Stimulated activated naive CD8-positive, alpha-beta T cell treated with anti-CD3 and anti-CD28 coated beads, Interleukin-15, amount 100 ng/mL, for 72 hours (primary cell): ENCODE results near the gene THY1.

Source experiments
- ATAC-seq: fragments of 150-1000 bp; cut with Tn5 transposase; 2 replicates; pipeline ENCODE4 v1.10.0; 2021; ENCODE audit warnings: mild to moderate bottlenecking, moderate library complexity
- DNase-seq, 2 donors: peaks; one replicate each; pipeline ENCODE4 v3.0.0; 2021 to 2022
- H3K27ac Mint-ChIP-seq, 2 donors: one replicate each; pipeline ENCODE4 v1.8.0; 2022; ENCODE audit warnings: mild to moderate bottlenecking in 2 of 2, mixed read lengths in 2 of 2, moderate library complexity in 2 of 2
- H3K27me3 Mint-ChIP-seq: one replicate; pipeline ENCODE4 v1.8.0; 2022; ENCODE audit warnings: mixed read lengths
- H3K4me1 Mint-ChIP-seq: one replicate; pipeline ENCODE4 v1.8.0; 2022; ENCODE audit warnings: mild to moderate bottlenecking, mixed read lengths
- H3K4me3 Mint-ChIP-seq, 2 donors: one replicate each; pipeline ENCODE4 v1.8.0; 2022; ENCODE audit warnings: mild to moderate bottlenecking in 2 of 2, mixed read lengths in 2 of 2, moderate library complexity in 1 of 2
- H3K9me3 Mint-ChIP-seq, 2 donors: one replicate each; pipeline ENCODE4 v1.8.0; 2022; ENCODE audit warnings: mixed read lengths in 2 of 2

Gene THY1

GRCh38 chr11:119373921-119374631 is 48.9 kb downstream of the THY1 start:
- Mint-ChIP-seq H3K27me3 (peaks cover 26% of the 10 kb centered on the region), H3K4me1 (peaks cover 27% of the 10 kb centered on the region), H3K4me3 (no peak overlapping the region), H3K27ac (no peak overlapping the region), H3K9me3 (no peaks in the 10 kb centered on the region)
- ATAC-seq, result no peak
- DNase-seq, result no peak

GRCh38 chr11:119373059-119373920 is 49.7 kb downstream of the THY1 start:
- H3K27ac Mint-ChIP-seq, result peak overlapping the region in 1 of 2 donors; percentile 69
- peak; percentile 33 for ATAC-seq

GRCh38 chr11:119372260-119373058 is 50.5 kb downstream of the THY1 start:
- H3K9me3 Mint-ChIP-seq, result no peaks in the 10 kb centered on the region
- no peak for ATAC-seq
- H3K27ac Mint-ChIP-seq, result no peak overlapping the region
- H3K4me1 Mint-ChIP-seq, result peaks cover 17% of the 10 kb centered on the region
- H3K4me3 Mint-ChIP-seq, result no peak overlapping the region
- DNase-seq, result no peak
- H3K27me3 Mint-ChIP-seq, result peaks cover 41% of the 10 kb centered on the region

More at GRCh38 chr11:119373059-119373920, 49.7 kb downstream of the THY1 start:
- peaks cover 25% of the 10 kb centered on the region for H3K4me1 Mint-ChIP-seq
- H3K27me3 Mint-ChIP-seq, result peaks cover 33% of the 10 kb centered on the region
- H3K9me3 Mint-ChIP-seq, result no peaks in the 10 kb centered on the region
- no peak overlapping the region for H3K4me3 Mint-ChIP-seq
- DNase-seq, result no peak

DNA sequence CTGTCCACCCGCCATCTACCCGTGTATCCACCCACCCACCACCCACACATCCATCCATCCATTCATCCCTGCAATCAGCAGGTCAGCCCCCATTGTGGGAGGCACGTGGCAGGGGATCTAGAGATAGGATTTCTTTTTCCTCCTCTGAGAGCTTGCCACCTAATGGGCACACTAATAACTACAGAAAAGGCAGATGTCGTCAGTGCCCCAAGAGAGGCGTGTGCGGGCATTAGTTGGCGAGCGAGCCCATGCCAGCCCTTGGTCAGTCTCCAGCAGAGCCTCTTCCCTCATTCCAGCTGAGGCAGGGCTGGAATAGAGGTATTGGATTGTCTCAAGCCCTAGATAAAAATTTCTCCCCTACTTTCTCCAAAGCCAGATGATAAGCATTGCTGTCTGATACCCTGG is 51.2 kb downstream of the THY1 start:
- peaks cover 48% of the 10 kb centered on the region for H3K27me3 Mint-ChIP-seq
- no peak overlapping the region for H3K27ac Mint-ChIP-seq
- H3K4me1 Mint-ChIP-seq, result peaks cover 13% of the 10 kb centered on the region
- H3K4me3 Mint-ChIP-seq, result no peak overlapping the region
- H3K9me3 Mint-ChIP-seq, result no peaks in the 10 kb centered on the region
- DNase-seq (no peak), ATAC-seq (no peak)

DNA sequence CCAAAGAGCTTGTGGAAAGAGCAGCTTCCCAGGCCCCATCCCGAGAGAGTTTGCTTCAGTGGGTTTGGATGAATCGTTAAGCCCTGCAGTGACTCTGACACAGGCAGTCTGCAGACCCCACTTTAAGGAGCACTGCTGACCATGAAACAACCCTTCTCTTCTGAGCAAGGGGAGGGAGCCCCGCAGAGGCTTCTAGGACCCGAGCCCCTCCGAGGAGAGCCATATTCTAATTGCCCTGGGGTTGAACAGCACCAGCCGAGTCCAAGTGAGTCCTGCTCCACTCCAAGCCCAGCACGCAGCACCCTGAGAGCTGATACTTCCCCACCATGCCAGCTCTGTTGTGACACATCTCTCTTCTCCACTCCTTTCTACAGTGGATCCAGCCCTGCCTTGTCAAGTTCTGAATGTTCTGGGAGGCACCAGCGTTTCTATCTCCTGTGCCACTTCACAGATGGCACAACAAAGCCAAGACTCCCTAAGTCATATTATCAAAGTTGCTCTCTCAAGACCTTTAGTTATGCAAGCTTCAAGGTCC is 51.8 kb downstream of the THY1 start:
- no peak overlapping the region for H3K4me3 Mint-ChIP-seq
- no peak for DNase-seq
- H3K27ac Mint-ChIP-seq, result no peak overlapping the region
- no peak for ATAC-seq
- no peaks in the 10 kb centered on the region for H3K9me3 Mint-ChIP-seq
- H3K27me3 Mint-ChIP-seq, result peaks cover 54% of the 10 kb centered on the region
- H3K4me1 Mint-ChIP-seq, result peaks cover 13% of the 10 kb centered on the region

DNA sequence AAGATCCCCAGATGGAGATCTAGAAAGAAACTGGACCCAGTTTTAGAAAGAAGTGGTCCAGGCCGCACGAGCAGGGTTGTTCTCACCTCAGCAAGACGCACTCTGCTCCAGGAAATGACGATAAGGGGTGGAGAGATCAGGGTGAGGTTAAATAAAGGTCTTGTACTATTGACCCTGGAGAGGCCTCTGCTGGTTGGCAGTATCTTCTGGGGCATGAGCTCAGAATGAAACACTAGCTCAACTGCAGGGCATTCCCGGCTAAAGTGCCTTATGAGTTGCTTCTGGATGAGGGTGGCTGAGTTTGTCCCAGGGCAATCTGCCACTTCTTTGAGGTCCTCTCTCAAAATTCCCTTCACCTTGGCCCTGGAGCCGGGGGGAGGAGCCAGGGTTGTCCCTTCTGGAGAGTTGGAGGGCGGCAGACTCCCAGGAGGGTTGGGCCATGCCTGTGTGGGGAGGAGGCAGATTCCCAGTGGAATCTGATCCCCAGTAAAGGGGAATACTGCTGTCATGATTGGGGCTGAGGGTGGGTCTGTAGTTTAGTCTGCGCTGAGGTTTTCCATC is 52.4 kb downstream of the THY1 start:
- ATAC-seq, result no peak
- Mint-ChIP-seq H3K27ac (no peak overlapping the region), H3K27me3 (peaks cover 60% of the 10 kb centered on the region)

DNA sequence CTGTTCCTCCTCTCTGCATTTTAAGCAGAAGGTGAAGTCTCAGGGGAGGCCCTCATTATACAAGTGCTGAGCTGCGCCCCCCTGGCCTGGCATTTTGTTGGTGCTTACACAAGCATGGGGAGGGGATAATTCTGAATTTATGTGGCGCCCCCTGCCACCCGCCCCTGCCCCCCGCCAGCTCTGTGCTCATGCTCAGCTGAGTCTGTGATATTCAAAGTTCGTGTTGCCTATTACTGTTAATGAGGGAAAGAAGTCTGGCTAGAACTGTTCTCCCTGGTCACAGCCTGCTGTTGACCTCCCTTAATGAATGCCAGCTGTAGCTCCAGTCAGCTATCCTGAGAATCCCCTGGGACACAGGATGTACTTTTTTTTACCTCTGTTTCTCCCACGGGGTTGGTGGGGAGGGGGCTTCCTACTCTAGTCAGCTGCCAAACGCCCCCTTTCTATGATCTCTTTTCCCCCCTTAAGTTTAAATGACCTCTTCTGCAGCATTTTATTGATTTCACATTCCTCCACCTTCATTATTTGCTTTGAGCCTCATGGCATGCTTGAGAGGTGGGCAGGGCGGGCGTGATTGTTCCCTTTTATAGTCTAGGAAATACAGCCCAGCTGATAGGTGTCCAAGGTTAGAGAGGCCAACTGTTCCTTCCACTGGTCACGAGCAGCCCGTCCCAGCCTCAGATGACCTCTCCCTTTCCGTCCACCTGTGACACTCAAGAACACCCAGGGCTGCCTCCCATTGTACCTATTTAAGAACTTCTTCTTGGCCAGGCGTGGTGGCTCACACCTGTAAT is 53.6 kb downstream of the THY1 start:
- H3K4me1 Mint-ChIP-seq, result peaks cover 20% of the 10 kb centered on the region
- ATAC-seq (no peak), DNase-seq (no peak)
- H3K4me3 Mint-ChIP-seq, result no peak overlapping the region
- H3K27me3 Mint-ChIP-seq, result peaks cover 72% of the 10 kb centered on the region
- H3K27ac Mint-ChIP-seq, result no peak overlapping the region
- no peaks in the 10 kb centered on the region for H3K9me3 Mint-ChIP-seq

More for the DNA sequence above, 52.4 kb downstream of the THY1 start:
- H3K4me3 Mint-ChIP-seq, result no peak overlapping the region
- no peaks in the 10 kb centered on the region for H3K9me3 Mint-ChIP-seq
- peaks cover 13% of the 10 kb centered on the region for H3K4me1 Mint-ChIP-seq
- no peak for DNase-seq

DNA sequence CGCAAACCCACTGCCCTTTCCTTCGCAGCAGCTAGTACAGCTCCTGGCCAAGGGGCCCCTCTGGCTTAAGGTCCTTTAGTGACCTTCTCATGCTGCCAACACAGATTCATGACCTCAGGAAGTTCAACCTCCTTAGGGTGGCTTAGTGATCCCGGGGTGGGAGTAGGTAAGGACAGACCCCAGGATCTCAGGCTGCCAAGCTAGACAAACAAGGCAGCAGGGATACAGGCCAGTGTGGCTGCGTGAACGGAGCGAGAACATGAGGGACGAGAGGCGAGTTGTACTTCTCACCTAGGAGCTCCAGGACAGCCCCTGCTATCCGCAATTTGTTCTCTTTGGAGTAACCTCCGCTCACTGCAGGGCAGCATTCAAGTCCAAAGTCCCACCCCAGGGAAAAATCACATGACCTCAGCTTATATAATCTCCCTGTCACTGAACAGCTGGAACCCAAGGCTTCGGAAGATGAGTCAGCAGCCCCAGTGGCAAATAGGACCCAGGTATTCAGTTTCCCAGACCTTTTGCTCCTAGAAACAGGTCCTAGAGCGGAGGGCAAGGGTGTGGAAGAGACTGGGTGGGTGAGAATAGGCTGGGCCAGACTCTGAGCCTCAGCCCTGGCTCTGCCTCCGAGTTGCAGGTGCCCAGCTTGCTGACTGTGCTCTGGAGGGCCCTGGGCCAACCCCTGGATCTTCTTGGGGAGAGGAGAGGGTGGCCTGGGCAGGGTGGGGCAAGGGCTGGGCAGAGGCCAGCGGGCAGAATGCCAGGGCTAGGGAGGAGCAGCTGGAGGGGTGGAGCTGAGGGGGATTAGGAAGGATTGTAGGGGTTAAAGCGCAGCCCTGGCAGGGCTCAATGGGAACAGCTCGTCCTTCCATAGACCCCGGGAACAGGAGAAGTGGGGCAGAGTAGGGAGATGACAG is 54.6 kb downstream of the THY1 start:
- Mint-ChIP-seq H3K9me3 (no peaks in the 10 kb centered on the region), H3K4me1 (peaks cover 14% of the 10 kb centered on the region), H3K27ac (no peak overlapping the region), H3K4me3 (no peak overlapping the region), H3K27me3 (peaks cover 77% of the 10 kb centered on the region)
- ATAC-seq (no peak), DNase-seq (no peak)

DNA sequence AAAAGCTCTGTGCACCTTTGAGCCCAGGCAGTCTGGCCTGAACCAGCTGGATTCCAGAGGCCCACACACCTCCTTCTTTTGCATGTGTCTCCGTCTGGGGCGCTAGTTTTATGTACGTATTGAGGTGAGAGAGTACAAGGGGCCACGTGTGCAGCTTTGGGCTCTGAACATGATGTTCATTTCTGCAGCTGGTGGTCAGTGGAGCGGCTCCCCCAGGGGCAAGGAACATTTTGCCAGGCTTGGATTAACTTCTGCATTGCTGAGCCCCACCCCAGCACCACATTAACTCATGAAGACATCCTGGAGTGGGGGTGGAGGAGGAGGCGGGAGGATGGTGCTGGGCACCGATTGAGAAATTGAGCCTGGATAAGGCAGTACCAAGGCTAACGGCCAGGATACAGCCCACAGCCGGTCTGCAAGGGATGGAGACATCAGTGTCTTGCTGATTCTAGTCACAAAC is 55.3 kb downstream of the THY1 start:
- DNase-seq (no peak), ATAC-seq (no peak)
- no peak overlapping the region for H3K4me3 Mint-ChIP-seq
- peaks cover 15% of the 10 kb centered on the region for H3K4me1 Mint-ChIP-seq
- H3K27me3 Mint-ChIP-seq, result peaks cover 84% of the 10 kb centered on the region
- no peak overlapping the region for H3K27ac Mint-ChIP-seq
- H3K9me3 Mint-ChIP-seq, result no peaks in the 10 kb centered on the region
